Measurements from ENCODE around the gene FLVCR1. TPM values are rescaled to one million over a fixed set of nuclear protein-coding genes. Genes with fewer than 3 reads are reported as not detected.

The FLVCR1 gene
- total and polyA plus RNA-seq, 9 of the 15 experiments (the other 6 are each of a cell fraction or from before 2014, with no cell fraction given) = 5.2 to 18.0 (median 12.5) TPM

DNA sequence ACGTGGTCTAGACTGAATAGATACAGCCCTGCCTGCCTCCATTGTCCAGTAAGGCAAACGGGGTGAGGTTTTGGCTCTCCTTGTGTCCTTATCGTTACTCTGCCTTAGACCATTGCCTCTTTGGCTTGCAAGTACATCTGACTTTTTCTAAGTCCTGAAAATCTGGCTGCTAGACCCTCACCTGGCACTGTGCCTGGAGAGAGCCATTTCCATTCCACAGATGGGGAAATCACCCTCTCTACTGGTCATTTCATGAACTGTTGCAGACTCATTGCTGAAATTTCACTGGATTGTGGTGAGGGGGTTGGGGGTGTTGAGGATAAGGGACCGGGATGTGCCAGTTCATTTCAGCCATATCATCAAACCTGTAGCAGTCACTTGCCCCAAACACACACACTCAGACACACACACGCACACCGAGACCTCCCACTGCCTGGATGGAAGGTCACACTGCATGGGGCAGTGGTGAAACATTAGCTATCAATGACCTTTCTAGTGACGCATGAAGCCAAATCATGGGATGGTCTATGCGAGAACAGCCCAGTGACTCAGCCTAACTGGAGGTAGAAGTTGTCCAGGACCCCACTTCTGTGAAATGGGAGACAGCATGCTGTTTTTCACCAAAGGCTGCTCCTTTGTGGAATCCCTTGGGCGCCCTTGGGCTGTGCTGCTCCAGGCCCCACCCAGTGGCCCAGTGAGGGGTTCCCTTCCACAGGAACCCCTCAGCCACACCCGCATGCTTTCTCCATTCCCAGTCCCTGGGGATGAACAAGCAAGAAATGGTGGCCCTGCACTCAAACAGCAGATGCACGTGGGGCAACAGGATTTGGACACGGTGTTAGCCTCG lies 57.4 kb downstream of the FLVCR1 start (continued):
- TF ChIP-seq, protein P1, sequence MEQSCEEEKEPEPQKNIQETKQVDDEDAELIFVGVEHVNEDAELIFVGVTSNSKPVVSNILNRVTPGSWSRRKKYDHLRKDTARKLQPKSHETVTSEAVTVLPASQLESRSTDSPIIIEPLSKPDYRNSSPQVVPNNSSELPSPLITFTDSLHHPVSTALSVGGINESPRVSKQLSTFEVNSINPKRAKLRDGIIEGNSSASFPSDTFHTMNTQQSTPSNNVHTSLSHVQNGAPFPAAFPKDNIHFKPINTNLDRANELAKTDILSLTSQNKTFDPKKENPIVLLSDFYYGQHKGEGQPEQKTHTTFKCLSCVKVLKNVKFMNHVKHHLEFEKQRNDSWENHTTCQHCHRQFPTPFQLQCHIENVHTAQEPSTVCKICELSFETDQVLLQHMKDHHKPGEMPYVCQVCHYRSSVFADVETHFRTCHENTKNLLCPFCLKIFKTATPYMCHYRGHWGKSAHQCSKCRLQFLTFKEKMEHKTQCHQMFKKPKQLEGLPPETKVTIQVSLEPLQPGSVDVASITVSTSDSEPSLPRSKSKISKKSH (CRISPR knock-in tag; IDR thresholded peaks at IDR 0.05) = no peak
- TF ChIP-seq ZNF445 (CRISPR knock-in tag; IDR thresholded peaks at IDR 0.05; ENCODE audit: low read depth) (no peak), ZNF212 (CRISPR knock-in tag; IDR thresholded peaks at IDR 0.05) (no peak), DPF2 (IDR thresholded peaks at IDR 0.05) (peak; percentile 14; the same call in 1 of the 2 replicates), ZBTB8A (IDR thresholded peaks at IDR 0.05; ENCODE audit: partially characterized antibody) (no peak), SMAD3 (CRISPR knock-in tag; conservative IDR thresholded peaks at IDR 0.05) (no peak), ZNF324 (CRISPR knock-in tag; IDR thresholded peaks at IDR 0.05) (no peak), PHB2 (IDR thresholded peaks at IDR 0.05; ENCODE audit: low read depth) (no peak), ATF3 (IDR thresholded peaks at IDR 0.05) (0 out of 2 replicates have a peak, but pooled peaks have one; percentile 28), ATF3 (CRISPR knock-in tag; conservative IDR thresholded peaks at IDR 0.05) (no peak), NR1H2 (CRISPR knock-in tag; IDR thresholded peaks at IDR 0.05) (no peak), HNRNPLL (IDR thresholded peaks at IDR 0.05; ENCODE audit: low read depth, low read length, poor library complexity, severe bottlenecking) (no peak), DMBX1 (CRISPR knock-in tag; IDR thresholded peaks at IDR 0.05; ENCODE audit: borderline replicate concordance) (no peak), NFIX (CRISPR knock-in tag; IDR thresholded peaks at IDR 0.05; ENCODE audit: low read depth) (peak; percentile 14; the same call in 1 of the 2 replicates), MAFK (IDR thresholded peaks at IDR 0.05; ENCODE audit: low read length) (no peak), ZFPM2 (CRISPR knock-in tag; IDR thresholded peaks at IDR 0.05) (no peak), RFX5 (IDR thresholded peaks at IDR 0.05; ENCODE audit: low read depth, low read length) (no peak), ZC3H11A (IDR thresholded peaks at IDR 0.05; ENCODE audit: low read depth, low read length) (no peak), TAF15 (IDR thresholded peaks at IDR 0.05; ENCODE audit: low read depth, low read length) (no peak), NUFIP1 (IDR thresholded peaks at IDR 0.05; ENCODE audit: partially characterized antibody) (no peak), RBFOX2 (IDR thresholded peaks at IDR 0.05; ENCODE audit: low read depth, low read length) (no peak), RBM34 (IDR thresholded peaks at IDR 0.05; ENCODE audit: borderline replicate concordance, insufficient read depth, low read length) (no peak), ATF1 (CRISPR knock-in tag; IDR thresholded peaks at IDR 0.05) (no peak), ATF1 (tag; IDR thresholded peaks at IDR 0.05) (no peak), TAL1 (IDR thresholded peaks at IDR 0.05) (no peak), NR4A1 (CRISPR knock-in tag; IDR thresholded peaks at IDR 0.05) (no peak), NR4A1 (tag; IDR thresholded peaks at IDR 0.05) (no peak)
- TF ChIP-seq, protein P2, sequence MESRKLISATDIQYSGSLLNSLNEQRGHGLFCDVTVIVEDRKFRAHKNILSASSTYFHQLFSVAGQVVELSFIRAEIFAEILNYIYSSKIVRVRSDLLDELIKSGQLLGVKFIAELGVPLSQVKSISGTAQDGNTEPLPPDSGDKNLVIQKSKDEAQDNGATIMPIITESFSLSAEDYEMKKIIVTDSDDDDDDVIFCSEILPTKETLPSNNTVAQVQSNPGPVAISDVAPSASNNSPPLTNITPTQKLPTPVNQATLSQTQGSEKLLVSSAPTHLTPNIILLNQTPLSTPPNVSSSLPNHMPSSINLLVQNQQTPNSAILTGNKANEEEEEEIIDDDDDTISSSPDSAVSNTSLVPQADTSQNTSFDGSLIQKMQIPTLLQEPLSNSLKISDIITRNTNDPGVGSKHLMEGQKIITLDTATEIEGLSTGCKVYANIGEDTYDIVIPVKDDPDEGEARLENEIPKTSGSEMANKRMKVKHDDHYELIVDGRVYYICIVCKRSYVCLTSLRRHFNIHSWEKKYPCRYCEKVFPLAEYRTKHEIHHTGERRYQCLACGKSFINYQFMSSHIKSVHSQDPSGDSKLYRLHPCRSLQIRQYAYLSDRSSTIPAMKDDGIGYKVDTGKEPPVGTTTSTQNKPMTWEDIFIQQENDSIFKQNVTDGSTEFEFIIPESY (CRISPR knock-in tag; IDR thresholded peaks at IDR 0.05) = no peak
